Right renal cortex interstitium (tissue), 3 donors: ENCODE measurements around the gene ABCC12. TPM values are rescaled to one million over a fixed set of nuclear protein-coding genes. Genes with fewer than 3 reads are reported as not detected.

Experiments
- DNase-seq, 3 donors: peaks; one replicate each; pipeline ENCODE4 v3.0.0-alpha.2; 2013; ENCODE audit warnings: low read depth in 3 of 3, low spot score in 2 of 3
- polyA plus RNA-seq, 3 donors: library from polyadenylated mRNA; unstranded; fragments of 120-200 nt; gene quantifications; one replicate each; pipeline ENCODE4 v1.2.1, GENCODE V29; 2013; ENCODE audit not compliant: insufficient read length in 3 of 3

ABCC12 gene
- polyA plus RNA-seq, 3 donors, result not detected

DNA sequence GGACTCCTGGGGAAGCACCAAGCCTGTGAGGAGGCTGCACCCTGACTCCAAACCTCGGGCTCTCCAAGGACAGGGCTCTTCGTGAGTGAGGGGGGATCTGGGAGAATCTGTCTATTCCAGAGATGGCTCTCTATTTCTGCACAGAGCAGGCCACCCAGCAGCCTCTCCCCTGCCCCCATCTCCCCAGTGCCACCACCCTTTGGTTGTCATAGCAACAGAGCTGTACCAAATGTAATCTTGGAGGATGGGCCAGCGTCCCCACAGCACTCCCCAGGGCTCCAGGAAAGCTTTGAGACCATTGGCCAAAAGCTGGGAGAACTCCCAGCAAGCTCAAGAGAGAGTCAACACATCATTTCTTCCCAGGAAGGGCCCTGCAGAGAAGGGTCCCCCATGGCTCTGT is 49.3 kb downstream of the ABCC12 start:
- DNase-seq, result no peak

Other genes starting within 250 kb of the ABCC12 start
- gene LONP2, start 88.3 kb upstream of the ABCC12 start, polyA plus RNA-seq, result 10 to 100 TPM; 64.2 to 71.6 (median 69.4) TPM
- gene ABCC11, start 91.5 kb upstream of the ABCC12 start, polyA plus RNA-seq, result under 1 TPM; 0.15 to 0.80 (median 0.30) TPM
- 10 to 100 TPM; 49.3 to 60.7 (median 51.1) TPM for gene SIAH1, start 229.4 kb upstream of the ABCC12 start, polyA plus RNA-seq